GM12878 (cell line): ENCODE measurements around the gene PTAFR. TPM values are rescaled to one million over a fixed set of nuclear protein-coding genes. Genes with fewer than 3 reads are reported as not detected.

Source experiments
- ATAC-seq: fragments of 200-7000 bp; cut with Tn5 transposase; 3 replicates; pipeline ENCODE4 v1.9.1; 2020; ENCODE audit warnings: mild to moderate bottlenecking, moderate library complexity
- BruUV-seq: library from RNA; stranded (reverse); fragments of 400-500 nt; replicated peaks from 2 replicates; lab custom pipeline; 2021; lab: Mats Ljungman, UMichigan
- CTCF ChIA-PET: fragments of 300-600 bp; sonication (Branson Sonifier 250); formaldehyde crosslinking; extraction: SDS; loops from one replicate; lab custom pipeline; 2021; ENCODE audit warnings: inconsistent platforms; lab: Yijun Ruan, JAX
- POLR2A ChIA-PET: fragments of 350-600 bp; formaldehyde crosslinking; extraction: SDS; loops from one replicate; lab custom pipeline; 2021; ENCODE audit warnings: inconsistent platforms; lab: Charles Lee
- RAD21 ChIA-PET: fragments of 300-600 bp; sonication (Branson Sonifier 250); formaldehyde crosslinking; loops from one replicate; lab custom pipeline; 2023; ENCODE audit warnings: antibody characterized with exemption; ENCODE audit not compliant: unreplicated experiment; lab: Charles Lee
- SMC1A ChIA-PET: fragments of 300-600 bp; sonication (Branson Sonifier 250); formaldehyde crosslinking; loops from one replicate; lab custom pipeline; 2023; ENCODE audit not compliant: unreplicated experiment, uncharacterized antibody; lab: Charles Lee
- DNase-seq: peaks from one replicate; pipeline ENCODE4 v3.0.0-alpha.2; 2011; ENCODE audit warnings: low read depth, low spot score
- FAIRE-seq: peaks from 3 replicates; lab custom pipeline; 2011; peaks lifted over from hg19 to GRCh38; lab: Jason Lieb, UNC
- H2AFZ ChIP-seq: 2 replicates; pipeline ENCODE4 v1.6.0; 2011; ENCODE audit warnings: low read depth, low read length, control low read depth; ENCODE audit not compliant: control insufficient read depth
- H3K27ac ChIP-seq: 2 replicates; pipeline ENCODE4 v1.5.1; 2011; ENCODE audit warnings: control low read depth; ENCODE audit not compliant: control insufficient read depth, insufficient read depth
- H3K27me3 ChIP-seq, 2 experiments: replicated peaks in 1 of 2; 2 replicates each; pipeline versions ENCODE4 v1.6.0 to v1.6.1; 2011; ENCODE audit warnings: low read length in 1 of 2; ENCODE audit not compliant: control insufficient read depth in 2 of 2, insufficient read depth in 2 of 2
- H3K36me3 ChIP-seq, 2 experiments: 2 replicates each; pipeline ENCODE4 v1.5.1; 2011; ENCODE audit warnings: low read length in 1 of 2; ENCODE audit not compliant: control insufficient read depth in 2 of 2, insufficient read depth in 2 of 2
- H3K4me1 ChIP-seq: 2 replicates; pipeline ENCODE4 v1.6.1; 2011; ENCODE audit warnings: mild to moderate bottlenecking, low read length, moderate library complexity, mixed read lengths; ENCODE audit not compliant: control insufficient read depth, insufficient read depth
- H3K4me2 ChIP-seq: 2 replicates; pipeline ENCODE4 v1.6.0; 2011; ENCODE audit warnings: control low read depth; ENCODE audit not compliant: control insufficient read depth, insufficient read depth
- H3K4me3 ChIP-seq: fragments of 200-600 bp; sonication (generic); 2 replicates; pipeline ENCODE4 v1.5.1; 2016
- H3K79me2 ChIP-seq: 2 replicates; pipeline ENCODE4 v1.6.0; 2011; ENCODE audit warnings: low read length; ENCODE audit not compliant: control insufficient read depth, insufficient read depth
- H3K9ac ChIP-seq: 2 replicates; pipeline ENCODE4 v1.8.0; 2011; ENCODE audit warnings: low read length, control low read depth, mixed read lengths; ENCODE audit not compliant: control insufficient read depth, insufficient read depth
- H3K9me3 ChIP-seq: replicated peaks from 3 replicates; pipeline ENCODE4 v1.5.1; 2011; ENCODE audit warnings: mild to moderate bottlenecking, low read length; ENCODE audit not compliant: control insufficient read depth, insufficient read depth
- H4K20me1 ChIP-seq: 2 replicates; pipeline ENCODE4 v1.6.0; 2011; ENCODE audit not compliant: control insufficient read depth, insufficient read depth
- BCL11A ChIP-seq: IDR thresholded peaks from 2 replicates; pipeline ENCODE4 v1.6.1; 2011; ENCODE audit warnings: low read depth, low read length
- CBX3 ChIP-seq: fragments of 200-600 bp; sonication (generic); IDR thresholded peaks from 2 replicates; pipeline ENCODE4 v1.6.1; 2016; ENCODE audit warnings: low read depth, borderline replicate concordance
- CHD1 ChIP-seq: IDR thresholded peaks from 2 replicates; pipeline ENCODE4 v1.6.1; 2012; ENCODE audit warnings: low read depth, low read length, improper control_type of control experiment
- EP300 ChIP-seq, 2 experiments: fragments of 150-350 bp in 1 of 2; IDR thresholded peaks; 2 replicates each; pipeline ENCODE4 v1.6.1; 2011 to 2012; ENCODE audit warnings: low read depth in 2 of 2, low read length in 2 of 2, borderline replicate concordance in 1 of 2, improper control_type of control experiment in 1 of 2, inconsistent platforms in 1 of 2; ENCODE audit not compliant: control insufficient read depth in 1 of 2
- JUND ChIP-seq: IDR thresholded peaks from 2 replicates; pipeline ENCODE4 v1.6.1; 2012; ENCODE audit warnings: low read depth, mild to moderate bottlenecking, low read length, improper control_type of control experiment, moderate library complexity
- KDM1A ChIP-seq: fragments of 200-600 bp; sonication (generic); IDR thresholded peaks from 2 replicates; pipeline ENCODE4 v1.6.1; 2016; ENCODE audit warnings: borderline replicate concordance
- MTA3 ChIP-seq: IDR thresholded peaks from 2 replicates; pipeline ENCODE4 v1.6.1; 2012; ENCODE audit warnings: low read length, inconsistent platforms, borderline replicate concordance
- PAX5 ChIP-seq: IDR thresholded peaks from 2 replicates; pipeline ENCODE4 v1.6.1; 2011; ENCODE audit warnings: low read depth, low read length, borderline replicate concordance
- SMAD5 ChIP-seq: IDR thresholded peaks from 2 replicates; pipeline ENCODE4 v1.6.1; 2016; ENCODE audit warnings: antibody characterized with exemption, low read depth
- SREBF2 ChIP-seq: IDR thresholded peaks from 2 replicates; pipeline ENCODE4 v1.6.1; 2012; ENCODE audit warnings: mild to moderate bottlenecking, low read length
- TCF7 ChIP-seq: IDR thresholded peaks from 2 replicates; pipeline ENCODE4 v1.6.1; 2014; ENCODE audit warnings: antibody characterized with exemption, borderline replicate concordance
- ZNF217 ChIP-seq: fragments of 450-650 bp; IDR thresholded peaks from 2 replicates; pipeline ENCODE4 v1.6.1; 2017; ENCODE audit warnings: antibody characterized with exemption, mild to moderate bottlenecking
- ZNF274 ChIP-seq: IDR thresholded peaks from one replicate; pipeline ENCODE4 v1.8.0; 2011; ENCODE audit not compliant: insufficient read length, insufficient read depth
- WGBS: methylation state at CpG from one replicate; pipeline ENCODE4 v1.1.6; 2016; ENCODE audit warnings: low lambda C conversion rate; ENCODE audit not compliant: insufficient replicate concordance, insufficient coverage; ENCODE audit errors: missing lambda C conversion rate; 5-methylcytosine and 5-hydroxymethylcytosine counted together
- in situ Hi-C: fragments of 300-500 bp; cut with MboI; formaldehyde crosslinking; loops from 9 replicates; pipeline ENCODE4 v1.14.3; 2018; ENCODE audit warnings: mixed read lengths
- intact Hi-C: fragments of 100-400 bp; cut with micrococcal nuclease; formaldehyde crosslinking; loops from one replicate; pipeline ENCODE4 v1.14.2; 2022; ENCODE audit not compliant: unreplicated experiment
- polyA plus RNA-seq, 11 experiments: library from polyadenylated mRNA; depleted of rRNA in 4 of 11; unstranded in 6 of 11; stranded (reverse) in 5 of 11; fragments of >200 nt; fragmentation: Nextera tagmentation in 4 of 11; fragmentation: Illumina TruSeq in 1 of 11; extraction: Ambion mirVana in 4 of 11; extraction: Trizol in 1 of 11; gene quantifications; 1 replicate in 1 of 11; 2 replicates in 10 of 11; pipeline versions ENCODE4 v1.2.1 to v1.2.3, GENCODE V29; 2011 to 2016; ENCODE audit warnings: inconsistent platforms in 2 of 11, missing spikeins in 2 of 11, low read depth in 1 of 11
- total RNA-seq, 4 experiments: library from RNA; depleted of rRNA in 3 of 4; stranded (reverse); fragments of >200 nt in 3 of 4; fragmentation: Illumina TruSeq in 1 of 4; extraction: Trizol in 1 of 4; gene quantifications; 2 replicates each; pipeline versions ENCODE4 v1.2.1 to v1.2.3, GENCODE V29; 2013 to 2021
- TF ChIP-seq, protein P1 (sequence below): fragments of 450-650 bp; IDR thresholded peaks from 2 replicates; pipeline ENCODE4 v1.6.1; 2017; ENCODE audit warnings: mild to moderate bottlenecking, moderate library complexity
- TF ChIP-seq, protein P2 (sequence below): fragments of 450-650 bp; IDR thresholded peaks from 2 replicates; pipeline ENCODE4 v1.6.1; 2017; ENCODE audit warnings: antibody characterized with exemption, mild to moderate bottlenecking, moderate library complexity
- TF ChIP-seq, protein P3 (sequence below): IDR thresholded peaks from 2 replicates; pipeline ENCODE4 v1.6.1; 2011; ENCODE audit warnings: borderline replicate concordance, low read depth, mild to moderate bottlenecking, moderate library complexity, mixed read lengths, low read length; ENCODE audit not compliant: insufficient read depth; ENCODE audit errors: extremely low read length

The PTAFR gene
- total and polyA plus RNA-seq, 10 of the 15 experiments (the other 5 are each of a cell fraction or from before 2014, with no cell fraction given), result 17.5 to 251 (median 27.7) TPM

DNA sequence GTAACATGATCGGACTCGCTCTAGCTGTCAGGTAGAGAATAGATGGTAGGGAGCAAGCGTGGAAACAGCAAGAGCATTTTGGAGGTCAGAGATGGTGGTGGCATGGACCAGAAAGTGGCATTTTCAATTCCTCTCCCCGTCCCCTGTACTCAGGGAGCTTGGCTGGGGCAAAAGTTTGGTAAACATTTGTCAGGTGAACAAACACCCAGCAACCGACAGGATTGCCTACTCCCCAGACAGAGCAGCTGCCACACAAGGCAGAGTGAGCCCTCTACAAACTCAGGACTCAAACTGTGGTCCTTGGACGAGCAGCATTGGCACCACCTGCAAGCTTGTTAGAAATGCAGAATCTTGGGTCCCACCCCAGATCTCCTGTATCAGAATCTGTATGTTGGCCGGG, 14.3 kb downstream of the PTAFR start:
- CTCF ChIA-PET, result interaction anchor here (1.1 to 2.1 kb wide), 7 partner anchors 14 to 74 kb away, joined by 3 to 10 read pairs (median 6); partner anchors contain the start of gene EYA3
- WGBS, result 86% methylated on average over 7 of the region's 7 CpGs
- RAD21 ChIA-PET, result interaction anchor here (2.7 kb wide), 1 partner anchor 8 kb away, joined by 13 read pairs; no protein-coding TSS in a partner anchor
- in situ Hi-C loops (no loop called here), intact Hi-C loops (no loop called here)
- no TSS peak for BruUV-seq
- H3K79me2 ChIP-seq, result no peaks in the 10 kb centered on the region; the same call in 1 of the 2 replicates
- H3K27me3 ChIP-seq, result no peaks in the 10 kb centered on the region
- H3K4me2 ChIP-seq, result no peak overlapping the region
- no peak overlapping the region for H2AFZ ChIP-seq
- POLR2A ChIA-PET, result interaction anchor here (1.1 to 2.8 kb wide), 2 partner anchors 14 to 47 kb away, joined by 3 to 9 read pairs; no protein-coding TSS in a partner anchor
- FAIRE-seq, result no peak
- no peak; the same call in 2 of the 3 replicates for ATAC-seq
- H3K4me3 ChIP-seq, result no peak overlapping the region
- H3K4me1 ChIP-seq, result no peaks in the 10 kb centered on the region; the same call in 1 of the 2 replicates
- SMC1A ChIA-PET, result interaction anchor here (0.6 to 4.8 kb wide), 7 partner anchors 7 to 84 kb away, joined by 3 to 33 read pairs (median 4); no protein-coding TSS in a partner anchor
- H3K27ac ChIP-seq, result no peak overlapping the region
- H4K20me1 ChIP-seq, result no peaks in the 10 kb centered on the region; the same call in 1 of the 2 replicates
- no peak for DNase-seq
- peaks cover 0 to 7% of the 10 kb centered on the region in 2 experiments; a peak in 2 of 4 replicates for H3K36me3 ChIP-seq
- no peaks in the 10 kb centered on the region; the same call in 2 of the 3 replicates for H3K9me3 ChIP-seq
- no peak overlapping the region for H3K9ac ChIP-seq
- TF ChIP-seq CHD1 (no peak), KDM1A (no peak), MTA3 (no peak), SMAD5 (no peak), ZNF217 (no peak), EP300 (IDR thresholded peaks at IDR 0.05; ENCODE audit: borderline replicate concordance in 1 of 2, control insufficient read depth in 1 of 2, low read depth in 2 of 2, low read length in 2 of 2) (no peak), CBX3 (no peak), SREBF2 (no peak), TCF7 (no peak), ZNF274 (no peak), PAX5 (no peak), JUND (no peak), BCL11A (no peak)
- TF ChIP-seq, protein P1, sequence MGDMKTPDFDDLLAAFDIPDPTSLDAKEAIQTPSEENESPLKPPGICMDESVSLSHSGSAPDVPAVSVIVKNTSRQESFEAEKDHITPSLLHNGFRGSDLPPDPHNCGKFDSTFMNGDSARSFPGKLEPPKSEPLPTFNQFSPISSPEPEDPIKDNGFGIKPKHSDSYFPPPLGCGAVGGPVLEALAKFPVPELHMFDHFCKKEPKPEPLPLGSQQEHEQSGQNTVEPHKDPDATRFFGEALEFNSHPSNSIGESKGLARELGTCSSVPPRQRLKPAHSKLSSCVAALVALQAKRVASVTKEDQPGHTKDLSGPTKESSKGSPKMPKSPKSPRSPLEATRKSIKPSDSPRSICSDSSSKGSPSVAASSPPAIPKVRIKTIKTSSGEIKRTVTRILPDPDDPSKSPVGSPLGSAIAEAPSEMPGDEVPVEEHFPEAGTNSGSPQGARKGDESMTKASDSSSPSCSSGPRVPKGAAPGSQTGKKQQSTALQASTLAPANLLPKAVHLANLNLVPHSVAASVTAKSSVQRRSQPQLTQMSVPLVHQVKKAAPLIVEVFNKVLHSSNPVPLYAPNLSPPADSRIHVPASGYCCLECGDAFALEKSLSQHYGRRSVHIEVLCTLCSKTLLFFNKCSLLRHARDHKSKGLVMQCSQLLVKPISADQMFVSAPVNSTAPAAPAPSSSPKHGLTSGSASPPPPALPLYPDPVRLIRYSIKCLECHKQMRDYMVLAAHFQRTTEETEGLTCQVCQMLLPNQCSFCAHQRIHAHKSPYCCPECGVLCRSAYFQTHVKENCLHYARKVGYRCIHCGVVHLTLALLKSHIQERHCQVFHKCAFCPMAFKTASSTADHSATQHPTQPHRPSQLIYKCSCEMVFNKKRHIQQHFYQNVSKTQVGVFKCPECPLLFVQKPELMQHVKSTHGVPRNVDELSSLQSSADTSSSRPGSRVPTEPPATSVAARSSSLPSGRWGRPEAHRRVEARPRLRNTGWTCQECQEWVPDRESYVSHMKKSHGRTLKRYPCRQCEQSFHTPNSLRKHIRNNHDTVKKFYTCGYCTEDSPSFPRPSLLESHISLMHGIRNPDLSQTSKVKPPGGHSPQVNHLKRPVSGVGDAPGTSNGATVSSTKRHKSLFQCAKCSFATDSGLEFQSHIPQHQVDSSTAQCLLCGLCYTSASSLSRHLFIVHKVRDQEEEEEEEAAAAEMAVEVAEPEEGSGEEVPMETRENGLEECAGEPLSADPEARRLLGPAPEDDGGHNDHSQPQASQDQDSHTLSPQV, result no peak
- TF ChIP-seq, protein P2, sequence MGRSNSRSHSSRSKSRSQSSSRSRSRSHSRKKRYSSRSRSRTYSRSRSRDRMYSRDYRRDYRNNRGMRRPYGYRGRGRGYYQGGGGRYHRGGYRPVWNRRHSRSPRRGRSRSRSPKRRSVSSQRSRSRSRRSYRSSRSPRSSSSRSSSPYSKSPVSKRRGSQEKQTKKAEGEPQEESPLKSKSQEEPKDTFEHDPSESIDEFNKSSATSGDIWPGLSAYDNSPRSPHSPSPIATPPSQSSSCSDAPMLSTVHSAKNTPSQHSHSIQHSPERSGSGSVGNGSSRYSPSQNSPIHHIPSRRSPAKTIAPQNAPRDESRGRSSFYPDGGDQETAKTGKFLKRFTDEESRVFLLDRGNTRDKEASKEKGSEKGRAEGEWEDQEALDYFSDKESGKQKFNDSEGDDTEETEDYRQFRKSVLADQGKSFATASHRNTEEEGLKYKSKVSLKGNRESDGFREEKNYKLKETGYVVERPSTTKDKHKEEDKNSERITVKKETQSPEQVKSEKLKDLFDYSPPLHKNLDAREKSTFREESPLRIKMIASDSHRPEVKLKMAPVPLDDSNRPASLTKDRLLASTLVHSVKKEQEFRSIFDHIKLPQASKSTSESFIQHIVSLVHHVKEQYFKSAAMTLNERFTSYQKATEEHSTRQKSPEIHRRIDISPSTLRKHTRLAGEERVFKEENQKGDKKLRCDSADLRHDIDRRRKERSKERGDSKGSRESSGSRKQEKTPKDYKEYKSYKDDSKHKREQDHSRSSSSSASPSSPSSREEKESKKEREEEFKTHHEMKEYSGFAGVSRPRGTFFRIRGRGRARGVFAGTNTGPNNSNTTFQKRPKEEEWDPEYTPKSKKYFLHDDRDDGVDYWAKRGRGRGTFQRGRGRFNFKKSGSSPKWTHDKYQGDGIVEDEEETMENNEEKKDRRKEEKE, result no peak
- TF ChIP-seq, protein P3, sequence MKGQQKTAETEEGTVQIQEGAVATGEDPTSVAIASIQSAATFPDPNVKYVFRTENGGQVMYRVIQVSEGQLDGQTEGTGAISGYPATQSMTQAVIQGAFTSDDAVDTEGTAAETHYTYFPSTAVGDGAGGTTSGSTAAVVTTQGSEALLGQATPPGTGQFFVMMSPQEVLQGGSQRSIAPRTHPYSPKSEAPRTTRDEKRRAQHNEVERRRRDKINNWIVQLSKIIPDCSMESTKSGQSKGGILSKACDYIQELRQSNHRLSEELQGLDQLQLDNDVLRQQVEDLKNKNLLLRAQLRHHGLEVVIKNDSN, result no peak
